Endodermal cell (in vitro differentiated cells): Measurements from ENCODE around the gene ZMYND8. TPM values are rescaled to one million over a fixed set of nuclear protein-coding genes. Genes with fewer than 3 reads are reported as not detected.

Experiments used
- DNase-seq: peaks from one replicate; pipeline ENCODE4 v3.0.0-alpha.2; 2017
- H3K27ac ChIP-seq: 2 replicates; pipeline ENCODE4 v1.5.1; 2013; ENCODE audit warnings: mild to moderate bottlenecking, low read depth, low read length, moderate library complexity
- H3K27me3 ChIP-seq: 2 replicates; pipeline ENCODE4 v1.6.1; 2013; ENCODE audit warnings: mild to moderate bottlenecking, low read length, moderate library complexity; ENCODE audit not compliant: insufficient read depth, control insufficient read depth, poor library complexity, severe bottlenecking
- H3K36me3 ChIP-seq: 2 replicates; pipeline ENCODE4 v1.7.0; 2013; ENCODE audit warnings: mild to moderate bottlenecking, low read length, moderate library complexity; ENCODE audit not compliant: control insufficient read depth, insufficient read depth
- H3K4me1 ChIP-seq: one replicate; pipeline ENCODE4 v1.7.0; 2013; ENCODE audit warnings: low read length; ENCODE audit not compliant: control insufficient read depth, insufficient read depth
- H3K4me3 ChIP-seq: 2 replicates; pipeline ENCODE4 v1.5.1; 2013; ENCODE audit warnings: mild to moderate bottlenecking, low read length, moderate library complexity
- H3K9ac ChIP-seq: 2 replicates; pipeline ENCODE4 v1.6.1; 2013; ENCODE audit warnings: mild to moderate bottlenecking, low read length, moderate library complexity; ENCODE audit not compliant: poor library complexity, severe bottlenecking; ENCODE audit errors: extremely low read depth
- H3K9me3 ChIP-seq: 2 replicates; pipeline ENCODE4 v1.6.1; 2013; ENCODE audit warnings: mild to moderate bottlenecking, low read length, moderate library complexity; ENCODE audit not compliant: control insufficient read depth
- H3K27ac Mint-ChIP-seq: 2 replicates; pipeline ENCODE4 v1.8.0; 2020; ENCODE audit warnings: mixed read lengths
- H3K27me3 Mint-ChIP-seq: 2 replicates; pipeline ENCODE4 v1.8.0; 2021; ENCODE audit warnings: mild to moderate bottlenecking, mixed read lengths; ENCODE audit not compliant: insufficient read depth
- H3K36me3 Mint-ChIP-seq: 2 replicates; pipeline ENCODE4 v1.8.0; 2020; ENCODE audit warnings: low read depth, mixed read lengths
- H3K4me1 Mint-ChIP-seq: 2 replicates; pipeline ENCODE4 v1.8.0; 2020; ENCODE audit warnings: mixed read lengths
- H3K4me3 Mint-ChIP-seq: 2 replicates; pipeline ENCODE4 v1.8.0; 2020; ENCODE audit warnings: mild to moderate bottlenecking, moderate library complexity, mixed read lengths
- H3K9me3 Mint-ChIP-seq: 2 replicates; pipeline ENCODE4 v1.8.0; 2020; ENCODE audit warnings: mild to moderate bottlenecking, mixed read lengths
- CTCF ChIP-seq: fragments of 200-600 bp; sonication (generic); conservative IDR thresholded peaks from 2 replicates; pipeline ENCODE4 v1.5.0; 2021; ENCODE audit warnings: antibody characterized with exemption, mild to moderate bottlenecking
- WGBS, 2 experiments: methylation state at CpG; one replicate each; pipeline versions ENCODE4 v1.1.5 to v1.1.7; 2013; ENCODE audit warnings: missing lambda C conversion rate in 2 of 2, mixed read lengths in 1 of 2; ENCODE audit not compliant: insufficient coverage in 1 of 2, insufficient read length in 1 of 2; 5-methylcytosine and 5-hydroxymethylcytosine counted together
- total RNA-seq, 2 donors: library from RNA; stranded (reverse); fragmentation: NEBNext Ultra II Directional in 1 of 2; extraction: Animal tissue kit (Norgen Biotek cat#: 25700) in 1 of 2; gene quantifications; 2 replicates in 1 of 2; 3 replicates in 1 of 2; pipeline ENCODE4 v1.2.1, GENCODE V29; 2021

The ZMYND8 gene
- total RNA-seq, 2 donors from 2014 or later = 85.0 to 99.9 TPM

DNA sequence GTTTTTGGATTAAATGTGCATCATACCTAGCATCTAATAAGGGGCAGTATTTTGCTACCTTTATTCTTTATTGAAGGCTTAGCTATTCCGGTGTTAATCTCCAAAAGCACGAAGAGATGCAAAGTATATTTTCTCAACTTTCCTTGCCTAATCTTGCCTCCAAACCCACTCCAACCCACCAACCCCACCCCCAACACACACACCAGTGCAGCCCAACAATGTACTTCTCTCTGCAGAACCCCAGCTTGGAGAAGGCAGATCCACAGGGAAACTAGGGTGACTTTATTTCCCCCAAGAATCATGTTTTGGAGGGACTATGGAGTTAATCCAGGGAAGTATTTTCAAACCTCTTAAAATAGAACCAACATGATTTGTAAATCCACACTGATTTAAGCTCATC is 73.6 kb downstream of the ZMYND8 start:
- peaks cover 93% of the 10 kb centered on the region for H3K36me3 ChIP-seq
- Mint-ChIP-seq H3K27me3 (no peaks in the 10 kb centered on the region), H3K36me3 (peaks cover 89% of the 10 kb centered on the region), H3K9me3 (no peaks in the 10 kb centered on the region), H3K27ac (no peak overlapping the region), H3K4me1 (peaks cover 9% of the 10 kb centered on the region), H3K4me3 (no peak overlapping the region)
- DNase-seq = no peak
- H3K4me1 ChIP-seq = no peaks in the 10 kb centered on the region
- H3K4me3 ChIP-seq = no peak overlapping the region
- no peaks in the 10 kb centered on the region for H3K27me3 ChIP-seq
- TF ChIP-seq CTCF = no peak
- 95 to 100% methylated on average over 2 of the region's 2 CpGs for WGBS, 2 experiments
- H3K9ac ChIP-seq = no peak overlapping the region
- no peaks in the 10 kb centered on the region for H3K9me3 ChIP-seq
- H3K27ac ChIP-seq = no peak overlapping the region

- Mint-ChIP-seq H3K27me3 (no peaks in the 10 kb centered on the region), H3K9me3 (no peaks in the 10 kb centered on the region), H3K36me3 (peaks cover 85% of the 10 kb centered on the region), H3K4me3 (no peak overlapping the region), H3K4me1 (peaks cover 9% of the 10 kb centered on the region), H3K27ac (no peak overlapping the region)
- H3K9me3 ChIP-seq = no peaks in the 10 kb centered on the region
- H3K27ac ChIP-seq = no peak overlapping the region
- peaks cover 89% of the 10 kb centered on the region for H3K36me3 ChIP-seq
- no peak for TF ChIP-seq CTCF
- H3K27me3 ChIP-seq = no peaks in the 10 kb centered on the region
- H3K9ac ChIP-seq = no peak overlapping the region
- no peaks in the 10 kb centered on the region for H3K4me1 ChIP-seq
- DNase-seq = no peak
- WGBS, 2 experiments = 90 to 100% methylated on average over 2 to 3 of the region's 4 CpGs
- no peak overlapping the region for H3K4me3 ChIP-seq
These were observed 75.1 kb downstream of the ZMYND8 start for GRCh38 chr20:47281376-47281775.

DNA sequence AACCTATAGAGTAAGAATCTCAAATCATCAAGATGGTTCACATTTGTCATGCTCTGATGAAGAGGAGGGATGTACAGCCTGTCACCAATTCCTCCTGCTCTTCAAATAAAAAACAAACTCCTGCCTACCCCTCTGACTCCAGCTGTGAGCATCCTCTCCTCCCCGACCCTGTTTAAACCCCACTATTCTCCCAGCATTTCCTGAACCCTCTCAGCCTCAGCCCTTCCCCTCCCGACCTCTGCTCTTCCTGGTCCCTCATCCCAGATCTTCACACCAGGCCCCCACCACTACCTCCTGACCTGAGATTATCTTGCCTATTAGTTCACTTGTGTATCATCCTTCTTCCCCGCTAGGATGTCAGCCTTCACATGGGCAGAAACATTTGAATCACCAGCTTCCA is 75.8 kb downstream of the ZMYND8 start:
- H3K4me1 ChIP-seq = no peaks in the 10 kb centered on the region
- peaks cover 92% of the 10 kb centered on the region for H3K36me3 Mint-ChIP-seq
- peaks cover 9% of the 10 kb centered on the region for H3K4me1 Mint-ChIP-seq
- H3K27me3 ChIP-seq = no peaks in the 10 kb centered on the region
- no peak overlapping the region for H3K4me3 Mint-ChIP-seq
- no peaks in the 10 kb centered on the region for H3K27me3 Mint-ChIP-seq
- no peak for DNase-seq
- no peaks in the 10 kb centered on the region for H3K9me3 Mint-ChIP-seq
- peak overlapping the region; percentile 45 for H3K27ac Mint-ChIP-seq
- H3K4me3 ChIP-seq = no peak overlapping the region
- 79 to 83% methylated on average over 2 to 3 of the region's 3 CpGs for WGBS, 2 experiments
- no peak overlapping the region for H3K27ac ChIP-seq
- TF ChIP-seq CTCF = no peak
- no peaks in the 10 kb centered on the region for H3K9me3 ChIP-seq
- no peak overlapping the region for H3K9ac ChIP-seq
- H3K36me3 ChIP-seq = peaks cover 93% of the 10 kb centered on the region
